ENCODE data around the gene SORCS2. TPM values are rescaled to one million over a fixed set of nuclear protein-coding genes. Genes with fewer than 3 reads are reported as not detected.

The SORCS2 gene
- total and polyA plus RNA-seq, 2 donors (not counting 1 experiment from before 2014, with no cell fraction given) = not detected

- ATAC-seq (ENCODE audit: low read depth) = no peak
- H3K79me2 ChIP-seq (ENCODE audit: control insufficient read depth, insufficient read depth, low read length) = no peaks in the 10 kb centered on the region
- ChIA-PET CTCF (no interaction called here), POLR2A (no interaction called here)
- intact Hi-C loops (cut with micrococcal nuclease) = no loop called here
- no peaks in the 10 kb centered on the region for H3K36me3 ChIP-seq (replicated peaks in 1 of 2; ENCODE audit: control extremely low read depth in 1 of 2, control insufficient read depth in 1 of 2, extremely low read depth in 1 of 2, insufficient read depth in 2 of 2, low read length in 1 of 2)
- no peaks in the 10 kb centered on the region for H3K27me3 ChIP-seq (replicated peaks in 1 of 4; ENCODE audit: control extremely low read depth in 1 of 4, control insufficient read depth in 3 of 4, insufficient read depth in 4 of 4, low read length in 3 of 4)
- H2AFZ ChIP-seq (ENCODE audit: insufficient read depth, low read depth, low read length, poor library complexity, severe bottlenecking) = no peak overlapping the region
- no peak overlapping the region for H3K4me2 ChIP-seq (replicated peaks; ENCODE audit: low read depth, low read length, poor library complexity, severe bottlenecking)
- Mint-ChIP-seq H3K4me3 (no peak overlapping the region), H3K27me3 (no peaks in the 10 kb centered on the region), H3K27ac (no peak overlapping the region), H3K9me3 (ENCODE audit: insufficient read depth) (peaks cover 2% of the 10 kb centered on the region), H3K4me1 (no peaks in the 10 kb centered on the region)
- 91% methylated on average over 2 of the region's 2 CpGs for WGBS (ENCODE audit: insufficient coverage)
- no peak overlapping the region for H3K9ac ChIP-seq (ENCODE audit: low read length)
- H3K4me3 ChIP-seq (ENCODE audit: control extremely low read depth in 1 of 5, extremely low read depth in 1 of 5, insufficient read depth in 1 of 5, low read depth in 2 of 5, low read length in 4 of 5) = no peak overlapping the region
- H3K9me3 ChIP-seq (ENCODE audit: control extremely low read depth in 1 of 3, control insufficient read depth in 2 of 3, insufficient read depth in 1 of 3, low read length in 2 of 3) = peaks cover 0 to 39% (median 0%) of the 10 kb centered on the region in 3 donors
- H3K4me1 ChIP-seq (ENCODE audit: control insufficient read depth in 2 of 2, insufficient read depth in 2 of 2, low read length in 2 of 2) = no peaks in the 10 kb centered on the region
- DNase-seq = no peak
- no peak overlapping the region for H3K27ac ChIP-seq (ENCODE audit: low read length in 2 of 2)
- TF ChIP-seq EZH2 (IDR thresholded peaks at IDR 0.05; ENCODE audit: borderline replicate concordance, insufficient read depth, low read depth, low read length, poor library complexity, severe bottlenecking) (no peak), CTCF (IDR thresholded peaks at IDR 0.05) (no peak)
- H4K20me1 ChIP-seq (ENCODE audit: control insufficient read depth, insufficient read depth, low read length, poor library complexity, severe bottlenecking) = no peaks in the 10 kb centered on the region
Observed at GRCh38 chr4:7561557-7561956, 369.2 kb downstream of the SORCS2 start.

- no peaks in the 10 kb centered on the region for H3K4me1 ChIP-seq (ENCODE audit: control insufficient read depth in 2 of 2, insufficient read depth in 2 of 2, low read length in 2 of 2)
- H2AFZ ChIP-seq (ENCODE audit: insufficient read depth, low read depth, low read length, poor library complexity, severe bottlenecking) = no peak overlapping the region
- no peak for DNase-seq
- H4K20me1 ChIP-seq (ENCODE audit: control insufficient read depth, insufficient read depth, low read length, poor library complexity, severe bottlenecking) = no peaks in the 10 kb centered on the region
- TF ChIP-seq CTCF (IDR thresholded peaks at IDR 0.05) = no peak
- TF ChIP-seq EZH2 (IDR thresholded peaks at IDR 0.05; ENCODE audit: borderline replicate concordance, insufficient read depth, low read depth, low read length, poor library complexity, severe bottlenecking) = no peak
- intact Hi-C loops (cut with micrococcal nuclease) = no loop called here
- no peak overlapping the region for H3K27ac ChIP-seq (ENCODE audit: low read length in 2 of 2)
- H3K4me1 Mint-ChIP-seq = no peaks in the 10 kb centered on the region
- ChIA-PET CTCF (no interaction called here), POLR2A (no interaction called here)
- no peaks in the 10 kb centered on the region for H3K36me3 ChIP-seq (replicated peaks in 1 of 2; ENCODE audit: control extremely low read depth in 1 of 2, control insufficient read depth in 1 of 2, extremely low read depth in 1 of 2, insufficient read depth in 2 of 2, low read length in 1 of 2)
- no peaks in the 10 kb centered on the region for H3K27me3 Mint-ChIP-seq
- H3K27me3 ChIP-seq (replicated peaks in 1 of 4; ENCODE audit: control extremely low read depth in 1 of 4, control insufficient read depth in 3 of 4, insufficient read depth in 4 of 4, low read length in 3 of 4) = no peaks in the 10 kb centered on the region
- H3K9me3 Mint-ChIP-seq (ENCODE audit: insufficient read depth) = no peaks in the 10 kb centered on the region
- no peak overlapping the region for H3K4me3 Mint-ChIP-seq
- H3K4me2 ChIP-seq (replicated peaks; ENCODE audit: low read depth, low read length, poor library complexity, severe bottlenecking) = no peak overlapping the region
- H3K27ac Mint-ChIP-seq = no peak overlapping the region
- H3K9me3 ChIP-seq (ENCODE audit: control extremely low read depth in 1 of 3, control insufficient read depth in 2 of 3, insufficient read depth in 1 of 3, low read length in 2 of 3) = peaks cover 0 to 24% (median 0%) of the 10 kb centered on the region in 3 donors
- H3K9ac ChIP-seq (ENCODE audit: low read length) = no peak overlapping the region
- ATAC-seq (ENCODE audit: low read depth) = no peak
- H3K79me2 ChIP-seq (ENCODE audit: control insufficient read depth, insufficient read depth, low read length) = no peaks in the 10 kb centered on the region
- WGBS (ENCODE audit: insufficient coverage) = 81% methylated on average over 5 of the region's 5 CpGs
- H3K4me3 ChIP-seq (ENCODE audit: control extremely low read depth in 1 of 5, extremely low read depth in 1 of 5, insufficient read depth in 1 of 5, low read depth in 2 of 5, low read length in 4 of 5) = no peak overlapping the region
Observed at GRCh38 chr4:7564242-7564641, 371.9 kb downstream of the SORCS2 start.
